GM23338 (cell line): ENCODE measurements around the gene CLDN19. TPM values are rescaled to one million over a fixed set of nuclear protein-coding genes. Genes with fewer than 3 reads are reported as not detected.

ENCODE experiments used
- ATAC-seq: fragments of 200-7000 bp; cut with Tn5 transposase; 3 replicates; pipeline ENCODE4 v1.9.1; 2020
- DNase-seq: peaks from one replicate; pipeline ENCODE4 v3.0.0-alpha.2; 2015; ENCODE audit warnings: low spot score
- H2AFZ ChIP-seq: fragments of 200-600 bp; sonication (generic); 2 replicates; pipeline ENCODE4 v1.8.0; 2016; ENCODE audit warnings: antibody characterized with exemption, mild to moderate bottlenecking, moderate library complexity
- H3F3A ChIP-seq: fragments of 200-600 bp; sonication (generic); replicated peaks from 2 replicates; pipeline ENCODE4 v1.8.0; 2017; ENCODE audit warnings: antibody characterized with exemption, mixed run types, low read depth
- H3K27ac ChIP-seq: fragments of 200-600 bp; sonication (generic); 2 replicates; pipeline ENCODE4 v1.6.1; 2016; ENCODE audit warnings: low read depth
- H3K27me3 ChIP-seq: fragments of 200-600 bp; sonication (generic); 2 replicates; pipeline ENCODE4 v1.8.0; 2016; ENCODE audit warnings: mild to moderate bottlenecking, mixed run types, moderate library complexity; ENCODE audit not compliant: insufficient read depth
- H3K36me3 ChIP-seq: fragments of 200-600 bp; sonication (generic); 2 replicates; pipeline ENCODE4 v1.8.0; 2016; ENCODE audit warnings: mild to moderate bottlenecking; ENCODE audit not compliant: insufficient read depth
- H3K4me1 ChIP-seq: fragments of 200-600 bp; sonication (generic); 2 replicates; pipeline ENCODE4 v1.8.0; 2016; ENCODE audit warnings: mild to moderate bottlenecking, moderate library complexity; ENCODE audit not compliant: insufficient read depth
- H3K4me2 ChIP-seq: fragments of 200-600 bp; sonication (generic); 2 replicates; pipeline ENCODE4 v1.7.1; 2017; ENCODE audit warnings: mixed run types
- H3K4me3 ChIP-seq: fragments of 200-600 bp; sonication (generic); 2 replicates; pipeline ENCODE4 v1.6.1; 2016; ENCODE audit warnings: mixed run types
- H3K79me2 ChIP-seq: fragments of 200-600 bp; sonication (generic); replicated peaks from 2 replicates; pipeline ENCODE4 v1.8.0; 2017; ENCODE audit warnings: mild to moderate bottlenecking; ENCODE audit not compliant: insufficient read depth
- H3K9me2 ChIP-seq: fragments of 200-600 bp; sonication (generic); 2 replicates; pipeline ENCODE4 v1.8.0; 2017; ENCODE audit not compliant: insufficient read depth
- H4K20me1 ChIP-seq: fragments of 200-600 bp; sonication (generic); replicated peaks from 2 replicates; pipeline ENCODE4 v1.8.0; 2017; ENCODE audit warnings: mild to moderate bottlenecking; ENCODE audit not compliant: insufficient read depth
- H3K27ac Mint-ChIP-seq: 2 replicates; pipeline ENCODE4 v1.8.0; 2020; ENCODE audit warnings: inconsistent platforms, mild to moderate bottlenecking, moderate library complexity, mixed read lengths
- H3K27me3 Mint-ChIP-seq: 3 replicates; pipeline ENCODE4 v1.8.0; 2022; ENCODE audit warnings: low read depth, mild to moderate bottlenecking, moderate library complexity, mixed read lengths, inconsistent platforms; ENCODE audit not compliant: insufficient read depth, poor library complexity
- H3K36me3 Mint-ChIP-seq: 3 replicates; pipeline ENCODE4 v1.8.0; 2021; ENCODE audit warnings: low read depth, mild to moderate bottlenecking, inconsistent platforms, moderate library complexity, mixed read lengths
- H3K4me1 Mint-ChIP-seq: 3 replicates; pipeline ENCODE4 v1.8.0; 2020; ENCODE audit warnings: mild to moderate bottlenecking, inconsistent platforms, mixed read lengths
- H3K4me3 Mint-ChIP-seq: 3 replicates; pipeline ENCODE4 v1.8.0; 2021; ENCODE audit warnings: moderate library complexity, mild to moderate bottlenecking, inconsistent platforms, mixed read lengths
- H3K9me3 Mint-ChIP-seq: 3 replicates; pipeline ENCODE4 v1.8.0; 2020; ENCODE audit warnings: moderate library complexity, mild to moderate bottlenecking, inconsistent platforms, mixed read lengths
- CREB1 ChIP-seq: fragments of 250-450 bp; sonication (Bioruptor Pico); IDR thresholded peaks from 2 replicates; pipeline ENCODE4 v1.5.0; 2020; ENCODE audit warnings: low read depth, mild to moderate bottlenecking, moderate library complexity
- EZH2 ChIP-seq: fragments of 200-600 bp; sonication (generic); IDR thresholded peaks from one replicate; pipeline ENCODE4 v1.8.0; 2017; ENCODE audit warnings: antibody characterized with exemption, mild to moderate bottlenecking, low read depth; ENCODE audit not compliant: unreplicated experiment
- EZH2phosphoT487 ChIP-seq: fragments of 200-600 bp; sonication (generic); IDR thresholded peaks from one replicate; pipeline ENCODE4 v1.8.1; 2018; ENCODE audit warnings: antibody characterized with exemption; ENCODE audit not compliant: unreplicated experiment
- JUNB ChIP-seq: IDR thresholded peaks from one replicate; pipeline ENCODE4 v1.6.1; 2016; ENCODE audit warnings: antibody characterized with exemption; ENCODE audit not compliant: unreplicated experiment
- NANOG ChIP-seq: IDR thresholded peaks from 2 replicates; pipeline ENCODE4 v1.6.1; 2016; ENCODE audit warnings: antibody characterized with exemption, borderline replicate concordance
- POLR2AphosphoS5 ChIP-seq: IDR thresholded peaks from 2 replicates; pipeline ENCODE4 v1.6.1; 2016; ENCODE audit warnings: antibody characterized with exemption, low read depth
- STAT1 ChIP-seq: IDR thresholded peaks from one replicate; pipeline ENCODE4 v1.6.1; 2016; ENCODE audit warnings: antibody characterized with exemption; ENCODE audit not compliant: unreplicated experiment
- ZNF114 ChIP-seq: fragments of 250-450 bp; sonication (Bioruptor Pico); IDR thresholded peaks from 2 replicates; pipeline ENCODE4 v1.5.0; 2020; ENCODE audit warnings: mild to moderate bottlenecking, moderate library complexity
- ZNF331 ChIP-seq: fragments of 250-450 bp; sonication (Bioruptor Pico); IDR thresholded peaks from 2 replicates; pipeline ENCODE4 v1.5.0; 2020; ENCODE audit warnings: low read depth, mild to moderate bottlenecking, moderate library complexity
- polyA plus RNA-seq: library from polyadenylated mRNA; unstranded; fragments of >200 nt; fragmentation: Nextera tagmentation; extraction: Ambion mirVana; gene quantifications from 2 replicates; pipeline ENCODE4 v1.2.1, GENCODE V29; 2016
- total RNA-seq: library from RNA; depleted of rRNA; stranded (reverse); fragments of >200 nt; shearing (Covaris generic); gene quantifications from 2 replicates; pipeline ENCODE4 v1.2.3, GENCODE V29; 2014
- TF ChIP-seq, protein P1 (sequence below): IDR thresholded peaks from 2 replicates; pipeline ENCODE4 v1.6.1; 2016; ENCODE audit warnings: antibody characterized with exemption
- TF ChIP-seq, protein P2 (sequence below): IDR thresholded peaks from one replicate; pipeline ENCODE4 v1.6.1; 2018; ENCODE audit warnings: antibody characterized with exemption; ENCODE audit not compliant: unreplicated experiment
- TF ChIP-seq, protein P3 (sequence below): fragments of 250-450 bp; sonication (Bioruptor Pico); IDR thresholded peaks from 2 replicates; pipeline ENCODE4 v1.5.0; 2020; ENCODE audit warnings: mild to moderate bottlenecking, moderate library complexity
- TF ChIP-seq, protein P4 (sequence below), 2 experiments: fragments of 200-600 bp in 1 of 2; sonication (generic) in 1 of 2; conservative IDR thresholded peaks; 2 replicates each; pipeline versions ENCODE4 v1.5.1 to v1.6.1; 2016 to 2017; ENCODE audit warnings: antibody characterized with exemption in 2 of 2, low read depth in 2 of 2, mild to moderate bottlenecking in 2 of 2, moderate library complexity in 1 of 2

Gene CLDN19
- total and polyA plus RNA-seq, 2 experiments from 2014 or later, result 2.6 to 12.8 TPM

DNA sequence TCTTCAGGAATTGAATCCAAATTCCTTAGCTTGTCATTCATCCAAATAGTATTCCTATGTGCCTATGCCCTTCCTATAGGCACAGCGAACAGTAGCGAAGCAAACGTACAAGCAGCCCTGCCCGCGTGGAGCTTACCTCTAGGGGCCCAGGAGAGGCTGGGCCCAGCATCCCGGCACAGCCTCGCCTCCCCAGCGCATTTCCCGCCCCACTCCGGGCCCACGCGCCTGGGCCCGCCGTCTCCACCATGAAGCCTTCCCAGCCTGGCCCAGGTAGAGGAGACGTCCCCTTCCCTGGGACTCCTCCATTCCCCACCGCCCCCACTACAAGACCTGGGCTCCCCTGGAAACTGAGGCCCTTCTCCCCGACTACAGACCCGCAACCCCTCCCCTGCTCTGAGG, 44.5 kb upstream of the CLDN19 start:
- peaks cover 11% of the 10 kb centered on the region for H3K4me1 Mint-ChIP-seq
- no peaks in the 10 kb centered on the region; the same call in 1 of the 2 replicates for H3K36me3 ChIP-seq
- H3K4me2 ChIP-seq, result peak overlapping the region; percentile 67
- no peaks in the 10 kb centered on the region for H3K9me3 Mint-ChIP-seq
- ATAC-seq, result peak; percentile 65
- H3K27me3 ChIP-seq, result peaks cover 6% of the 10 kb centered on the region; the same call in 1 of the 2 replicates
- H3K27ac ChIP-seq, result no peak overlapping the region
- peaks cover 16% of the 10 kb centered on the region for H3K36me3 Mint-ChIP-seq
- H3K27ac Mint-ChIP-seq, result no peak overlapping the region
- H3K9me2 ChIP-seq, result no peaks in the 10 kb centered on the region
- H3K4me3 Mint-ChIP-seq, result no peak overlapping the region
- H3K4me3 ChIP-seq, result peak overlapping the region; percentile 47
- 0 out of 2 replicates have a peak, but pooled peaks cover 15% of the 10 kb centered on the region for H3F3A ChIP-seq
- peaks cover 4% of the 10 kb centered on the region for H3K27me3 Mint-ChIP-seq
- DNase-seq, result peak; percentile 36
- peak overlapping the region; percentile 32; the same call in 1 of the 2 replicates for H2AFZ ChIP-seq
- peaks cover 5% of the 10 kb centered on the region; the same call in 1 of the 2 replicates for H3K4me1 ChIP-seq
- 0 out of 2 replicates have a peak, but pooled peaks cover 4% of the 10 kb centered on the region for H4K20me1 ChIP-seq
- H3K79me2 ChIP-seq, result no peaks in the 10 kb centered on the region
- no peak for TF ChIP-seq ZNF331 (CRISPR knock-in tag)
- no peak for TF ChIP-seq NANOG
- no peak for TF ChIP-seq STAT1
- TF ChIP-seq POLR2AphosphoS5, result no peak
- no peak for TF ChIP-seq JUNB
- TF ChIP-seq, protein P1, sequence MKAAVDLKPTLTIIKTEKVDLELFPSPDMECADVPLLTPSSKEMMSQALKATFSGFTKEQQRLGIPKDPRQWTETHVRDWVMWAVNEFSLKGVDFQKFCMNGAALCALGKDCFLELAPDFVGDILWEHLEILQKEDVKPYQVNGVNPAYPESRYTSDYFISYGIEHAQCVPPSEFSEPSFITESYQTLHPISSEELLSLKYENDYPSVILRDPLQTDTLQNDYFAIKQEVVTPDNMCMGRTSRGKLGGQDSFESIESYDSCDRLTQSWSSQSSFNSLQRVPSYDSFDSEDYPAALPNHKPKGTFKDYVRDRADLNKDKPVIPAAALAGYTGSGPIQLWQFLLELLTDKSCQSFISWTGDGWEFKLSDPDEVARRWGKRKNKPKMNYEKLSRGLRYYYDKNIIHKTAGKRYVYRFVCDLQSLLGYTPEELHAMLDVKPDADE, result no peak
- no peak for TF ChIP-seq EZH2
- TF ChIP-seq, protein P2, sequence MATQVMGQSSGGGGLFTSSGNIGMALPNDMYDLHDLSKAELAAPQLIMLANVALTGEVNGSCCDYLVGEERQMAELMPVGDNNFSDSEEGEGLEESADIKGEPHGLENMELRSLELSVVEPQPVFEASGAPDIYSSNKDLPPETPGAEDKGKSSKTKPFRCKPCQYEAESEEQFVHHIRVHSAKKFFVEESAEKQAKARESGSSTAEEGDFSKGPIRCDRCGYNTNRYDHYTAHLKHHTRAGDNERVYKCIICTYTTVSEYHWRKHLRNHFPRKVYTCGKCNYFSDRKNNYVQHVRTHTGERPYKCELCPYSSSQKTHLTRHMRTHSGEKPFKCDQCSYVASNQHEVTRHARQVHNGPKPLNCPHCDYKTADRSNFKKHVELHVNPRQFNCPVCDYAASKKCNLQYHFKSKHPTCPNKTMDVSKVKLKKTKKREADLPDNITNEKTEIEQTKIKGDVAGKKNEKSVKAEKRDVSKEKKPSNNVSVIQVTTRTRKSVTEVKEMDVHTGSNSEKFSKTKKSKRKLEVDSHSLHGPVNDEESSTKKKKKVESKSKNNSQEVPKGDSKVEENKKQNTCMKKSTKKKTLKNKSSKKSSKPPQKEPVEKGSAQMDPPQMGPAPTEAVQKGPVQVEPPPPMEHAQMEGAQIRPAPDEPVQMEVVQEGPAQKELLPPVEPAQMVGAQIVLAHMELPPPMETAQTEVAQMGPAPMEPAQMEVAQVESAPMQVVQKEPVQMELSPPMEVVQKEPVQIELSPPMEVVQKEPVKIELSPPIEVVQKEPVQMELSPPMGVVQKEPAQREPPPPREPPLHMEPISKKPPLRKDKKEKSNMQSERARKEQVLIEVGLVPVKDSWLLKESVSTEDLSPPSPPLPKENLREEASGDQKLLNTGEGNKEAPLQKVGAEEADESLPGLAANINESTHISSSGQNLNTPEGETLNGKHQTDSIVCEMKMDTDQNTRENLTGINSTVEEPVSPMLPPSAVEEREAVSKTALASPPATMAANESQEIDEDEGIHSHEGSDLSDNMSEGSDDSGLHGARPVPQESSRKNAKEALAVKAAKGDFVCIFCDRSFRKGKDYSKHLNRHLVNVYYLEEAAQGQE, result no peak
- TF ChIP-seq, protein P3, sequence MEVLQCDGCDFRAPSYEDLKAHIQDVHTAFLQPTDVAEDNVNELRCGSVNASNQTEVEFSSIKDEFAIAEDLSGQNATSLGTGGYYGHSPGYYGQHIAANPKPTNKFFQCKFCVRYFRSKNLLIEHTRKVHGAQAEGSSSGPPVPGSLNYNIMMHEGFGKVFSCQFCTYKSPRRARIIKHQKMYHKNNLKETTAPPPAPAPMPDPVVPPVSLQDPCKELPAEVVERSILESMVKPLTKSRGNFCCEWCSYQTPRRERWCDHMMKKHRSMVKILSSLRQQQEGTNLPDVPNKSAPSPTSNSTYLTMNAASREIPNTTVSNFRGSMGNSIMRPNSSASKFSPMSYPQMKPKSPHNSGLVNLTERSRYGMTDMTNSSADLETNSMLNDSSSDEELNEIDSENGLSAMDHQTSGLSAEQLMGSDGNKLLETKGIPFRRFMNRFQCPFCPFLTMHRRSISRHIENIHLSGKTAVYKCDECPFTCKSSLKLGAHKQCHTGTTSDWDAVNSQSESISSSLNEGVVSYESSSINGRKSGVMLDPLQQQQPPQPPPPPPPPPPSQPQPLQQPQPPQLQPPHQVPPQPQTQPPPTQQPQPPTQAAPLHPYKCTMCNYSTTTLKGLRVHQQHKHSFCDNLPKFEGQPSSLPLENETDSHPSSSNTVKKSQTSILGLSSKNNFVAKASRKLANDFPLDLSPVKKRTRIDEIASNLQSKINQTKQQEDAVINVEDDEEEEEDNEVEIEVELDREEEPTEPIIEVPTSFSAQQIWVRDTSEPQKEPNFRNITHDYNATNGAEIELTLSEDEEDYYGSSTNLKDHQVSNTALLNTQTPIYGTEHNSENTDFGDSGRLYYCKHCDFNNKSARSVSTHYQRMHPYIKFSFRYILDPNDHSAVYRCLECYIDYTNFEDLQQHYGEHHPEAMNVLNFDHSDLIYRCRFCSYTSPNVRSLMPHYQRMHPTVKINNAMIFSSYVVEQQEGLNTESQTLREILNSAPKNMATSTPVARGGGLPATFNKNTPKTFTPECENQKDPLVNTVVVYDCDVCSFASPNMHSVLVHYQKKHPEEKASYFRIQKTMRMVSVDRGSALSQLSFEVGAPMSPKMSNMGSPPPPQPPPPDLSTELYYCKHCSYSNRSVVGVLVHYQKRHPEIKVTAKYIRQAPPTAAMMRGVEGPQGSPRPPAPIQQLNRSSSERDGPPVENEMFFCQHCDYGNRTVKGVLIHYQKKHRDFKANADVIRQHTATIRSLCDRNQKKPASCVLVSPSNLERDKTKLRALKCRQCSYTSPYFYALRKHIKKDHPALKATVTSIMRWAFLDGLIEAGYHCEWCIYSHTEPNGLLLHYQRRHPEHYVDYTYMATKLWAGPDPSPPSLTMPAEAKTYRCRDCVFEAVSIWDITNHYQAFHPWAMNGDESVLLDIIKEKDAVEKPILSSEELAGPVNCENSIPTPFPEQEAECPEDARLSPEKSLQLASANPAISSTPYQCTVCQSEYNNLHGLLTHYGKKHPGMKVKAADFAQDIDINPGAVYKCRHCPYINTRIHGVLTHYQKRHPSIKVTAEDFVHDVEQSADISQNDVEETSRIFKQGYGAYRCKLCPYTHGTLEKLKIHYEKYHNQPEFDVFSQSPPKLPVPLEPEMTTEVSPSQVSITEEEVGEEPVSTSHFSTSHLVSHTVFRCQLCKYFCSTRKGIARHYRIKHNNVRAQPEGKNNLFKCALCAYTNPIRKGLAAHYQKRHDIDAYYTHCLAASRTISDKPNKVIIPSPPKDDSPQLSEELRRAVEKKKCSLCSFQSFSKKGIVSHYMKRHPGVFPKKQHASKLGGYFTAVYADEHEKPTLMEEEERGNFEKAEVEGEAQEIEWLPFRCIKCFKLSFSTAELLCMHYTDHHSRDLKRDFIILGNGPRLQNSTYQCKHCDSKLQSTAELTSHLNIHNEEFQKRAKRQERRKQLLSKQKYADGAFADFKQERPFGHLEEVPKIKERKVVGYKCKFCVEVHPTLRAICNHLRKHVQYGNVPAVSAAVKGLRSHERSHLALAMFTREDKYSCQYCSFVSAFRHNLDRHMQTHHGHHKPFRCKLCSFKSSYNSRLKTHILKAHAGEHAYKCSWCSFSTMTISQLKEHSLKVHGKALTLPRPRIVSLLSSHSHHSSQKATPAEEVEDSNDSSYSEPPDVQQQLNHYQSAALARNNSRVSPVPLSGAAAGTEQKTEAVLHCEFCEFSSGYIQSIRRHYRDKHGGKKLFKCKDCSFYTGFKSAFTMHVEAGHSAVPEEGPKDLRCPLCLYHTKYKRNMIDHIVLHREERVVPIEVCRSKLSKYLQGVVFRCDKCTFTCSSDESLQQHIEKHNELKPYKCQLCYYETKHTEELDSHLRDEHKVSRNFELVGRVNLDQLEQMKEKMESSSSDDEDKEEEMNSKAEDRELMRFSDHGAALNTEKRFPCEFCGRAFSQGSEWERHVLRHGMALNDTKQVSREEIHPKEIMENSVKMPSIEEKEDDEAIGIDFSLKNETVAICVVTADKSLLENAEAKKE, result no peak
- TF ChIP-seq EZH2phosphoT487, result no peak
- TF ChIP-seq, protein P4, sequence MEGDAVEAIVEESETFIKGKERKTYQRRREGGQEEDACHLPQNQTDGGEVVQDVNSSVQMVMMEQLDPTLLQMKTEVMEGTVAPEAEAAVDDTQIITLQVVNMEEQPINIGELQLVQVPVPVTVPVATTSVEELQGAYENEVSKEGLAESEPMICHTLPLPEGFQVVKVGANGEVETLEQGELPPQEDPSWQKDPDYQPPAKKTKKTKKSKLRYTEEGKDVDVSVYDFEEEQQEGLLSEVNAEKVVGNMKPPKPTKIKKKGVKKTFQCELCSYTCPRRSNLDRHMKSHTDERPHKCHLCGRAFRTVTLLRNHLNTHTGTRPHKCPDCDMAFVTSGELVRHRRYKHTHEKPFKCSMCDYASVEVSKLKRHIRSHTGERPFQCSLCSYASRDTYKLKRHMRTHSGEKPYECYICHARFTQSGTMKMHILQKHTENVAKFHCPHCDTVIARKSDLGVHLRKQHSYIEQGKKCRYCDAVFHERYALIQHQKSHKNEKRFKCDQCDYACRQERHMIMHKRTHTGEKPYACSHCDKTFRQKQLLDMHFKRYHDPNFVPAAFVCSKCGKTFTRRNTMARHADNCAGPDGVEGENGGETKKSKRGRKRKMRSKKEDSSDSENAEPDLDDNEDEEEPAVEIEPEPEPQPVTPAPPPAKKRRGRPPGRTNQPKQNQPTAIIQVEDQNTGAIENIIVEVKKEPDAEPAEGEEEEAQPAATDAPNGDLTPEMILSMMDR (conservative IDR thresholded peaks at IDR 0.05; ENCODE audit: low read depth in 2 of 2), result no peak
- no peak for TF ChIP-seq ZNF114
- TF ChIP-seq CREB1, result no peak
